CD4-positive, alpha-beta T cell treated with Interleukin-4 for 1 hour (primary cell): ENCODE results near the gene ADAM8.
A peak's percentile ranks its signal among the peaks of the same experiment; 100 is the strongest.

Experiments
- DNase-seq, 2 donors: peaks; one replicate each; pipeline ENCODE4 v3.0.0-alpha.2; 2020 to 2022

ADAM8 gene

GRCh38 chr10:133281084-133281483, 4.4 kb upstream of the ADAM8 start:
- no peak for DNase-seq

GRCh38 chr10:133280391-133281059, 3.9 kb upstream of the ADAM8 start:
- DNase-seq: no peak

DNA sequence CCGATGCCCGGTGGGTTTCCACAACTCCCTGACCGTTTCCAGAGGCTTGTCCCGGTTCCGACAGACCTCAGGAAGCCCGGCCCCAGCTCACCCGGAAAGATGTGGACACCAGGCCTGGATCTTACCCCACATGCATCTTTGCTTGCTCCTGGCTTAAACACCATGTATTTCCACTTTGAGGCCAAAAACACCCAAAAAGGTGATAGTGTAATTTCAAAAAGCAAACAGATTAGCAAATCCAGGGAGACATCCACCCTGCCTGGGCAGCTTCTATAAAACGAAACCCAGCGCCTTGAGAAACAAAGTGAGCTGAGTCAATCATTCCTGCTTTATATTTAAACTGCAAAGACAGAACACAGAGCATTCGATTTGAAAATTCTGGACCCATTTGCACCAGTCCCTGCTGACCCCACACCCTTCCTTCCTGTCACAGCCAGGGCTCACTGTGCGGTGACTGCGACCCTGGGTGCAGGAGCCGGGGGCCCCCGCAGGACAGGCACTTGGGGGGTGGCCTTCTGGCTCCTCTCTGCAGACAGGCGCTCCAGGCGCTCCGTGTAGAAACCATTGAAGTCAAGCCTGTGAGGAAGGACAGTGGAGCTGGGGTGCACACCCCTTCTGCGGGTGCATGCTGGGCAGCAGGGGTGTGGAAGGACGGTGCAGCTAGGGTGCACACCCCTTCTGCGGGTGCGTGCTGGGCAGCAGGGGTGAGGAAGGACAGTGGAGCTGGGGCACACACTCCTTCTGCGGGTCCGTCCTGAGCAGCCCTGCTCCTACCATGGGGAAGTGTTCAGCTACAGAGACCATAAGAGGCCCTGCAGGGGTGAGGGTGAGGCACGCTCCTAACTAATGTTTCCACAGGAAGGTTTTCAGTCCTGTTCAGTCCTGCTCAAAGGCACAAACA, 2.9 kb upstream of the ADAM8 start:
- peak in 1 of 2 donors; percentile 43 for DNase-seq

- DNase-seq: peak; percentile 85 to 88
Measured at GRCh38 chr10:133278577-133279265, 2.1 kb upstream of the ADAM8 start.

DNA sequence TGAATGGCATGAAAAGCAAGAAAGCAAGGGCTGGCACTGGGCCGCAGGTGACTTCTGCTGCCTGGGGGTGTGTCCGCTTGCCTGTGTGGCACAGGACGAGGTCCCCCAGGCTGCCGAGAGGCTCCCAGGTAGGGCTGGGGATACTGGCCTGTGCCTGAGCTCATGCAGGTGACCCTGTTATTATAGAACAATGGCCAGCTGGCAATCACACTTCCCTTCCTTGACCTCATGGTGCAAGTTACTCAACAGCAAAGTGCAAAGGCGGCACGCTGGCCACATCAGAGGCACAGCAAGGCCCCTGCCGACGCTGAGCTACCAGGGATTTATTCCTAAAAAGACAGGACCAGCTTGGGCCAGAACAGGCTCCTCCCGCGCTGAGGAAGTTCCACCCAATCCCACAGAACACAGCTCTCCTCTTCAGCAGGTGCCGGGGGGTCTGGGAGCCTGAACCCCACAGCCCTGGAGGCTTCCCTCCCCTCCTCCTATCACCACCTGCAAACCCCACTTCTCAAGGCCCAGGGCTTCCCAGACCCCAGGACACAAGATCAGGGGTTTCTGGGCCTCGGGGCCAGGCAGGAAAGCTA, 1.4 kb upstream of the ADAM8 start:
- DNase-seq: peak in 1 of 2 donors; percentile 26

DNA sequence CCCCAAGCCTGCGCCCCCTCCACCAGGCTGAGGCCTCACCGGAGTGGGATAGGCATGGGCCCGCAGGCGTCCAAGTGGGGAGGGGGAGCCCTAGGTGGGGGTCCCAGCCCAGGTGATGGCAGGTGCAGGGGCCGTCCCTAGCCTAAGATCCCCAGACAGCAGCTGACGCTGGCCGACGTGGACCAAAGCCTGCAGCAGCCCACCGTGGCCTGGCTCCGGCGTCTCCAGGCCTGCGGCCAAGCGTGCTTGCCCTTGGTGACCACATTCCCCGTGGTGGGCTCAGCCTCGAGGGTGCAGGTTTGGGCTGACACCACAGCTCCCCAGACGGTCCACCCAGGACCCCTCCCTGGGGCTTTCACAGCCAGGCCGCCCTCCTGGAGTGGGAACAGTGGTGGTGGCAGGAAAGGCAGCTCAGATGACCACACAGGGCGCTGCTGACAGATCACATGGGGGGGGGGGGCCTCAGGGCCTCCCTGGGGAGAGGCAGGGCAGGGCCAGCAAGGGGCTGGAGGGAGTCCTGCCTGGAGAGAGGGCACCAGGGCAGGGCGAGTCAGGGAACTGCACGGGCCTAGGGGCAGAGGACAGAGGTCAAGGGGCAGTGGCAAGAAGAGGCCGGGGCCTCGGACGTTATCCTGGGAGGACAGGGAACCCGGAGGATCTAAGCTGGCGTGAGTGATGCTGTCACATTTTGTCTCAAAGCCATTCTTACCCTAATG, 767 bp upstream of the ADAM8 start:
- DNase-seq: no peak

GRCh38 chr10:133276100-133276434, 601 bp downstream of the ADAM8 start:
- no peak for DNase-seq

DNA sequence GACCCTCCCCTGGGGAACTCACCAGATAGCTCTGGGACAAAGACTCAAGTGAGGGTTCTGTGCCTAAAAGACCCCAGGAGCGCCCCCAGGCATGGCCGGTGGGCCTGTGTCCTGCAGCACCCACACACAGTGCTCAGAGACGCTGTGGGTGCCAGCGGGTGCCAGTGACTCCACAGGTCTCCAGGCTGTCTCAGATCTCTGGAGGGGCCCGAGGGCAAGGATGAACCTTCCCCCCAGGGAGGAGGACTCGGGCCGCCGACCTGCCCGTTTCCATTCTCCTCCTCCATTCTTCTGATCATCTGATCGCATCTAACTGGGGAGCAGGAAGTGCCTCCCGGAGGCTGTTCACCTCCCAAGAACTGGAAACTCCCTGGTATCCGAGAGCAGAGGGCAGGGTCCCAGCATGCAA, 980 bp downstream of the ADAM8 start:
- peak; percentile 63 to 71 for DNase-seq

DNA sequence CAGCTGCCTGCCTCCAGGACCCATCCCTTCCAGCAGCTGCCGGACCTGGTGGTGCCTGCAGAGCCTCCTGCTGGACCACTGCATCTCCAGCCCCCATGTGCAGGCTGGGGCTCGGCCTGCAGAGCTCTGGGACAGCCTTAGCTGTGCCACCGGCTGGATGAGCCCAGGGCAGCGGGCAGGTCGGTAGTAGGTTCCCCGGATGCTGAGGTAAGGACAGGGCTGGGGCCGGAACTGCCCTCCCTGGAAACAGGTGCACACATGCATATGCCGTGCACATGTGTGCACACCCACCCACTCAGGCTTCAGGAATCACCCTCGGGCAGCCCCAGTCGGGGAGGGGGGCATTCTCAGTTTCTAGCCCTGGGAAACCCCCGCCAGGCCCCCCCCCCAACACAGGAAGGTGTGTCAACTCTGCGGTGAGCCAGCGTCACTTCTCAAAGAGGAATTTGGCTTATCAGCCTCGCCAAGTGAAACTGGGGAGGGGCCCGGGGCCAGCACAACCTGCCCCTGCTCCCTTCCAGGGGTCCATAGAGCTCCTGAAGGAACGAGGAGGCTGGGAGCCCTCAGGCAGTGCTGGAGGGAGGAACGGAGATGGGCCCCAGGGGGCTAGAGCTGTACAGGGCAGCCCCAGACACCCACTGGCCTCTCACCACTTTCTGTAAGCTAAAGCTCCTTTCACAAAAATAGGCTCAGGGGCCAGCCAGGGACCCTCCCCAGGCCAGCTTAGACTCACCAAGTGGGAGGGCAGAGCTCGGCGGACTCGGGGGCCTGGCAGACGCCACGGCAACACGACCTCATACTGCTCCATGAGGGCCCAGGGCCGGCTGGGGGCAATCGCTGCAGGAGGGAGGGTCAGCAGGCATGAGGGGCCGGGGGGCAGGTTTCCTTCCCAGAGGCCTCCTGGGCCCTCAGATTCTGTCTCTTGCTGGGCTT, 1.7 kb downstream of the ADAM8 start:
- peak; percentile 88 to 90 for DNase-seq

DNA sequence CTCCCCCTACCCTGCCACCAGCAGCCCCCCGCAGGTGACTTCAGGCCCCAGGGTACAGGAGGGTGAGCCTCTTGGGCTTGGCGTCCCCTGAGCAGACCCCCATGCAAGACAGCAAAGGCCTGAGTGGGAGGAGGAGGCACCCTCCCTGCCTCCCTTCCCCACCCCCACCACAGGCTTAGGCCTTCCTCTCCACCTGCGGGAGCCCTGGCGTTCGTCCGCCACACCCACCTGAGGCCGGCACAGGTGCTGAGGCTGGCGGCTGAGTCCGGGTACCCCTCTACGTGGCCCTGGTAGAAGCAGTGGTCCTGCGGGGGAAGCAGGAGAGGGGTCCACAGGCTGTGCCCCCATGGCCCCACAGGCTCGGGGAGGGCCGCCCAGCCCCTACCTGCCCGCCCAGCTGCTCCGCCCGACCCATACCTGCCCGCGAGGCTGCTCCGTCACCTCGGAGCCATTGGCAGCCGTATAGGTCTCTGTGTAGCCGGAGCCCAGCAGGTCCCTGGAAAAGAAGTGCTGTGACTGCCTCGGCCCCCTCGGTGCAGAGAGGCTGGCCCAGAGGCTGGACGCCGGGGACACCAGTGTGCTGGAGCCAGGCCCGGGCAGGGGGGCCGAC, 3.0 kb downstream of the ADAM8 start:
- no peak for DNase-seq

GRCh38 chr10:133272964-133273420, 3.7 kb downstream of the ADAM8 start:
- DNase-seq: no peak

DNA sequence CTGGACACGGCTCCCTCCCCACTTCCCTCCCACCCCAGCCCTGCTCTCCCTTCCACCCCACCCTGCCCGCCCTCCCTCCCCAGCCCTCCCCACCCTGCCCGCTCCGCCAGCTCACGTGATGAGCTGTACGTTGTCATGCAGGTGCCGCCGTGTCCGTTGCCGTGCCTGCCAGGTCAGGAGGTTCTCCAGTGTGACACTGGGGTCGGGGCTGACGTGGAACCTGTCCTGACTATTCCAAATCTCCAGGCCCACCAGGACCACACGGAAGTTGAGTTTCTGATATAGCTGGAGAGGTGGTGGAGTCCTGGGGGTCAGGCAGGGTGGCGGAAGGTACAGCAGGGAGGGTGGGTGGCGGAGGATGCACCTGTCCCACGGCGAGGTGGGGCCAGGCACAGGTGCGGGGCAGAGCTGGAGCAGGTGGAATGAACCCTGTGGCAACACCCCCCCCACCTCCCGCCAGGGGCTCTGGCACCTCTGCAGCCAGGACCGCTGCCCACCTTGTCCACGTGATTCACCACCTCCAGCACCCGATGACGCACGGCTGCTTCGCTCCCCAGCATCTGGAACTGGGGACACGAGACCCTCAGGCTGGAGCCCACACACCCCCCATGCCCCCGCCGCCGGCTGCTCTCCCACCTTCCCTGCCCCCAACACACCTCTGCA, 4.2 kb downstream of the ADAM8 start:
- DNase-seq: no peak

GRCh38 chr10:133271521-133272300, 5.0 kb downstream of the ADAM8 start:
- DNase-seq: no peak

DNA sequence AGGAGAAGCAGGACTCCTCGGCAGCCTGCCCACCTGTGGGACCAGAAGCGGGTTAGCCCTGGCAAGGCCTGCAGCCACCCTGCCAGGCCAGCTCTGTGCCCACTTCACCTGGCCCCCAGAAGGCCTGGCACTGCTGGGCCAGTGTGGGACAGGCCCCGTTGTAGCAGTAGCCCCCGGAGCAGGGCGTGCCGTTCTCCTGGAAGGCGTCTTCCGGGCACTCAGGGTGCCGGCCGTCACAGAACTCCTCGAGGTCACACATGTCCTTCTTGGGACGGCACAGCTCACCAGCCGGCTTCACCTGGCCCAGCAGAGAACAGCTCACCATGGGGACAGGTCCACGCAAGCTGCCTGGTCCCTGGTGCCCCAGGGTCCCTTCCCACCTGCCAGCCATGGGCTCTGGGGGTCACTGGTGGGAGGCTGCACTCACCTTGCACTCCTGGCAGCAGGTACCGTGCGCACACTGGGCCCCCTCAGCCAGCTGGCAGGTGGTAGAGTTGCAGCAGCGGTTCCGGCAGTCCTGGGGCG, 5.8 kb downstream of the ADAM8 start:
- DNase-seq: no peak

- no peak for DNase-seq
Measured at GRCh38 chr10:133270204-133270603, 6.5 kb downstream of the ADAM8 start.

- no peak for DNase-seq
Measured at GRCh38 chr10:133269367-133269766, 7.3 kb downstream of the ADAM8 start.

- no peak for DNase-seq
Measured at GRCh38 chr10:133268532-133268931, 8.1 kb downstream of the ADAM8 start.

DNA sequence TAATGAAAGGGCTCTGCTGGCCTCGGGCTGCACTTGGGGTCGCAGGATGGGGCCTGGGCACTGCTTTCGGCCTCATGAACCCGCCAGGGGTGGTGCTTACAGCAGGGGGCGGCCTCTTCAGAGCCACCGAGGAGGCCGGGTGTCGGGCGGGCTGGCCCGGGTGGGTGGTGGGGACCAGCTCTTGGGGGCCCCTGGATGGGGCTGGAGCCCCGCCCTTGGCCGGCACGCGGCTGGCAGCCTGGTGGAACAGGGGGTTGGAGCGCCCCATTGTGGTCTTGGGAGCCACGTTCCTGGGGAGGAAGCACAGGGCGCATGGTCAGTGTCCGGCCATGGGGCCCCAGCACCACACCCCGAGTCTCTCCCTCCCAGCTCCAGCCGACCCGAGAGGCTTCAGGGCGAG, 8.8 kb downstream of the ADAM8 start:
- DNase-seq: no peak

DNA sequence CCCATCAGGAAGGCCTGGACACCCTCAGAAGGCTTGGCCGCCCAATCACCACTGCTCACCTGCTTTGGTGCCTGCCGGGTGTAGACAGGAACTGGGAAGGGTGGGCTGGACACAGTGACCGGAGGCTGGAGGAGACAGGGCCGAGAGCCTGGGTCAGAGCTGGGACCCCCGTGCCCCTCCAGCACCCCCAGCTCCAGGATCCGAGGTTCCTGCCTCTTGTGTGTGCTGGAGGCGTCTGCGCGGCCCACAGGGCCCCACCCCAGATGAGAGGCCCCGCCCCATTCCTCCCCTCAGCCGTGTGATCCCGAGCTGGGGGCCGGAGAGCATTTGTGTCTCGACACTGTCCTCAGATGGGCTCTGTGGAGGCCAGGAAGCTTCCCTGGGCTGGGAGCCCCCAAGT, 9.4 kb downstream of the ADAM8 start:
- DNase-seq: no peak
